ENCODE data around the gene B3GNT7. TPM values are rescaled to one million over a fixed set of nuclear protein-coding genes. Genes with fewer than 3 reads are reported as not detected.
"Not testable (repeated sequence)": the region's sequence is repeated elsewhere in the genome, so short reads cannot be mapped to it uniquely, and the experiment has no call there.

B3GNT7 gene
- total RNA-seq, 1 donor from 2014 or later = 1.6 TPM

- DNase-seq (ENCODE audit: low spot score) = no peak
- no peak for ATAC-seq
Observed at GRCh38 chr2:231421051-231421580, 25.6 kb downstream of the B3GNT7 start.

GRCh38 chr2:231422056-231422455, 26.5 kb downstream of the B3GNT7 start:
- no peak for DNase-seq (ENCODE audit: low spot score)
- no peak for ATAC-seq

- DNase-seq (ENCODE audit: low spot score) (no peak), ATAC-seq (no peak)
Observed at GRCh38 chr2:231423176-231423575, 27.7 kb downstream of the B3GNT7 start.

GRCh38 chr2:231425291-231425810, 29.8 kb downstream of the B3GNT7 start:
- ATAC-seq (no peak), DNase-seq (ENCODE audit: low spot score) (no peak)

GRCh38 chr2:231425811-231426703, 30.5 kb downstream of the B3GNT7 start:
- DNase-seq (ENCODE audit: low spot score) = no peak
- no peak for ATAC-seq

GRCh38 chr2:231427116-231427515, 31.6 kb downstream of the B3GNT7 start:
- no peak for DNase-seq (ENCODE audit: low spot score)
- no peak for ATAC-seq

GRCh38 chr2:231429152-231429551, 33.6 kb downstream of the B3GNT7 start:
- ATAC-seq (no peak), DNase-seq (ENCODE audit: low spot score) (no peak)

GRCh38 chr2:231429901-231430300, 34.4 kb downstream of the B3GNT7 start:
- no peak for DNase-seq (ENCODE audit: low spot score)
- no peak for ATAC-seq

- not testable (repeated sequence) for DNase-seq (ENCODE audit: low spot score); ATAC-seq
Observed at GRCh38 chr2:231430437-231430836, 34.9 kb downstream of the B3GNT7 start.

GRCh38 chr2:231431606-231432005, 36.1 kb downstream of the B3GNT7 start:
- no peak for DNase-seq (ENCODE audit: low spot score)
- ATAC-seq = no peak

GRCh38 chr2:231433990-231434389, 38.5 kb downstream of the B3GNT7 start:
- no peak for ATAC-seq
- DNase-seq (ENCODE audit: low spot score) = peak; percentile 11

GRCh38 chr2:231436957-231437356, 41.4 kb downstream of the B3GNT7 start:
- DNase-seq (ENCODE audit: low spot score) = peak; percentile 30
- no peak for ATAC-seq

- no peak for ATAC-seq
- DNase-seq (ENCODE audit: low spot score) = no peak
Observed at GRCh38 chr2:231449503-231450054, 54.1 kb downstream of the B3GNT7 start.

GRCh38 chr2:231450548-231450989, 55.1 kb downstream of the B3GNT7 start:
- DNase-seq (ENCODE audit: low spot score) (no peak), ATAC-seq (no peak)

Other genes with a start within 250 kb of the B3GNT7 start
- 1.9 TPM for gene ARMC9, start 197.1 kb upstream of the B3GNT7 start, total RNA-seq
- 126 TPM for gene NCL, start 68.8 kb downstream of the B3GNT7 start, total RNA-seq
- gene NMUR1, start 134.7 kb downstream of the B3GNT7 start, total RNA-seq = 0.30 TPM
- gene TEX44, start 197.2 kb downstream of the B3GNT7 start, total RNA-seq = not detected